C4-2B (cell line): Measurements from ENCODE around the gene ARHGAP42.

Experiments used
- H3K27ac ChIP-seq: fragments of 450-650 bp; 2 replicates; pipeline ENCODE4 v1.5.1; 2017
- ZFX ChIP-seq: fragments of 450-650 bp; IDR thresholded peaks from 2 replicates; pipeline ENCODE4 v1.6.1; 2017
- TF ChIP-seq, protein P1 (sequence below): fragments of 450-650 bp; conservative IDR thresholded peaks from 2 replicates; pipeline ENCODE4 v1.5.1; 2017; ENCODE audit warnings: mild to moderate bottlenecking

Gene ARHGAP42

DNA sequence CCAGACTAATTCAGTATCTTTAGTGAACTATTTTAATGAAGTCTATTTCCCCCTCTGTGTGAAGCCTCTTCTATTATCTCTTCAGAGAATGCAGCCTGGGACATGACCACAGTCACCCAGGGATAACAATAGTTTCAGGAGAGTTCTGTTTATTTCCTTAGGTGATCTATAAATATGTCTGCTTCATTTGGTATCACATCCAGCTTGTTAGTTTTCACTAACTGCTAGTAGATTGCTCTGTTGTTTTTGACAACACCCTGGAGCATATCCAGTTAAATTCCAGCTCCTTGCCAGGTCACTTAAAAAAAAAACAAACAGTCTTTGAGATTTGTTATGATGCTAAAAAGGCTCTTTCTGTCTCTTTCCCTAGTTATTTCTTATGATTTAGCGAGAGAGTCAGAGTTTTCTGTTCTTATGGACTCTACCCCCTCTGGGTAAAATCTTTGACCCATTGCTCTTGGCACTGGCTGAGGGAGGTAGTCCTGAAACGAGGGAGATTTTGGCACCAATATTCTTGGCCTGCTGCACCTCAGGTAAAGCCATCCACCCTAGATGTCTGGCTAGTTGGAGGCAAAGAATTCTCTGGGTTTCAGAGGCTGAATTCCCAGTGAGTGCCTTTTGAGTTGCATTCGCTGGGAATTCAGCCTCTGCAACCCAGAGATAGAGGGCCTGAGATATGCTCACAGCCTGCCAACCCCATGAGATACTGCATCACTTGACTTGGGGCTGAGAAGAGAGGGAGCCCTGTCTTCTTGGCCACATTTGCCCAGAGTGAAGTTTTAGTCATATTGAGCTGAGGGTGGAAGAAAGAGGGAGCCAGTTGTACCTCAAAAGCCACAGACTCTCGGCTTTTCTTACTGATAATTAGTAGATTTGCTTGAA, 283.4 kb downstream of the ARHGAP42 start:
- TF ChIP-seq, protein P1, sequence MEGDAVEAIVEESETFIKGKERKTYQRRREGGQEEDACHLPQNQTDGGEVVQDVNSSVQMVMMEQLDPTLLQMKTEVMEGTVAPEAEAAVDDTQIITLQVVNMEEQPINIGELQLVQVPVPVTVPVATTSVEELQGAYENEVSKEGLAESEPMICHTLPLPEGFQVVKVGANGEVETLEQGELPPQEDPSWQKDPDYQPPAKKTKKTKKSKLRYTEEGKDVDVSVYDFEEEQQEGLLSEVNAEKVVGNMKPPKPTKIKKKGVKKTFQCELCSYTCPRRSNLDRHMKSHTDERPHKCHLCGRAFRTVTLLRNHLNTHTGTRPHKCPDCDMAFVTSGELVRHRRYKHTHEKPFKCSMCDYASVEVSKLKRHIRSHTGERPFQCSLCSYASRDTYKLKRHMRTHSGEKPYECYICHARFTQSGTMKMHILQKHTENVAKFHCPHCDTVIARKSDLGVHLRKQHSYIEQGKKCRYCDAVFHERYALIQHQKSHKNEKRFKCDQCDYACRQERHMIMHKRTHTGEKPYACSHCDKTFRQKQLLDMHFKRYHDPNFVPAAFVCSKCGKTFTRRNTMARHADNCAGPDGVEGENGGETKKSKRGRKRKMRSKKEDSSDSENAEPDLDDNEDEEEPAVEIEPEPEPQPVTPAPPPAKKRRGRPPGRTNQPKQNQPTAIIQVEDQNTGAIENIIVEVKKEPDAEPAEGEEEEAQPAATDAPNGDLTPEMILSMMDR, result no peak
- no peak overlapping the region for H3K27ac ChIP-seq

GRCh38 chr11:100972046-100972445, 285.0 kb downstream of the ARHGAP42 start:
- TF ChIP-seq, protein P1, result no peak
- TF ChIP-seq ZFX, result no peak
- no peak overlapping the region for H3K27ac ChIP-seq

- no peak for TF ChIP-seq ZFX
- TF ChIP-seq, protein P1, result no peak
- H3K27ac ChIP-seq, result no peak overlapping the region
These were observed 291.4 kb downstream of the ARHGAP42 start for GRCh38 chr11:100978442-100978841.

- TF ChIP-seq, protein P1, result no peak
- no peak for TF ChIP-seq ZFX
These were observed 291.9 kb downstream of the ARHGAP42 start for GRCh38 chr11:100978939-100979338.

DNA sequence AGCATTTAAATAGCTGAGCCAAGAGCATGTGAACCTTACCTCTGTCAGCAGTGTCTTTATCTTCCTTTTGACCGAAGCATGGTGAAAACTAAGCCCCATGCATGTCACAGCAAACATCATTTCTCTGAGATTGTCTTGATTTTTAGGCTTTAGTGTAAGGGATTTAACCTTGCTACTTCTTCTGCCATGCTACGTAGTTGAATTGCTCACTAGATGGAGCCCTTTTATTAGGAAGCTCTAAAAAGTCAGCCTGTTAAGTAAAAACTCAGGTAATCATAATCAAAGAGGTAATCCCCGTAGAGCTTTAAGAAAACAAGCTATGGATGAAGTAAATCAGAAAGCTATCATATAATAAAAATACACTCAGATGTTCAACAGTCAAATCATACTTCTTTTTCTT, 293.1 kb downstream of the ARHGAP42 start:
- TF ChIP-seq, protein P1, result peak; percentile 73
- TF ChIP-seq ZFX, result no peak
- H3K27ac ChIP-seq, result no peak overlapping the region

More at GRCh38 chr11:100978939-100979338, 291.9 kb downstream of the ARHGAP42 start:
- no peak overlapping the region for H3K27ac ChIP-seq

DNA sequence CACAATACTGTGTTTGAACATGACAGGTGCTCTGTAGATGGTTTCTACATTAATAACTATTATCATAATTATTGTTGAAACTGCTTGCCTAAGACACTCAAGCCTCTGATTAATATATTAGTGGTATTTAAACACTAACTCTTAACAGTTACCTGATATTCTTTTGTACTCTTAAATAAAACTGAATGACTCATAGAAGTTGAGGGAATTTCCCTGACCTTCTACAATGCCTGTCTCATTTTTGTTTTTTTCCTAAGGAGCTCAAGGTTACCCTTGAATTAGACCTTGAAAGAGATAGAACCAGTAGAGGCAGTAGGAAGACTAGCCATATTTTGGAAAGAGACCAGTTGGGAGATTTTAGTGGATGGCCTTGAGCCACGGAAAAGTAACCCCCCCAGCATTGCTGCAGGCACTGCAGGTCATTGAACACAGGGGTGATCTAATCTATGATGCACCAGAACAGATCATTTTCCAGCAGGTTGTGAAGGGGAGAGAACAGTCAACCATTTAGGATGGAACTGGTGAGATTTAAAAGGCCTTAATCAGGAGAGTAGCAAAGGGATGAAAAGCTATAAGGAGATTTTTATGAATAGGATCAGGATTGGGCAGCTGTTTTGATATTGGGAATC, 294.2 kb downstream of the ARHGAP42 start:
- no peak overlapping the region for H3K27ac ChIP-seq
- TF ChIP-seq ZFX, result no peak
- TF ChIP-seq, protein P1, result no peak

DNA sequence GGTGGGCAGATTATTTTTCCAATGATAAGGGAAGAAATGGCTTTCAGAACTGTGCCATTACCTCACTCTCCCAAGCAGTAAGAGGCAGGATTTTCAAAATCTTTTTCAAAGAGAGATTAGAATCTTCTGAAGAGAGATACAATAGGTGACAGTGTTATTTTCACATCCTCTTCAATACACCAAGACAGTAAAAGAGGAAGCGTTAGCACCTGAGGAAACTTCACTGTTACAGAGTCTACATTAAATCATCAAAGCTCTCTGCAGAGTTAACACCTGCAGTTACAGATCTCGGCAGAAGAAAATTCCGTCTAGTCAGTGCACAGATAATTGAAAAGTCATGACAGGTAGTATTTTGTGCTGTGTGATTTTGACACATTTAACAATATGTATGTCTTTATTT, 297.6 kb downstream of the ARHGAP42 start:
- TF ChIP-seq, protein P1, result no peak
- no peak for TF ChIP-seq ZFX
- no peak overlapping the region for H3K27ac ChIP-seq
